ENCODE data around the gene PAK1.

PAK1 gene

GRCh38 chr11:77312107-77312506, 161.8 kb downstream of the PAK1 start:
- no peaks in the 10 kb centered on the region for H3K9me3 ChIP-seq
- no peaks in the 10 kb centered on the region for H3K27me3 ChIP-seq
- H3K4me3 ChIP-seq: no peak overlapping the region
- TF ChIP-seq CTCF (IDR thresholded peaks at IDR 0.05): no peak
- no peaks in the 10 kb centered on the region for H3K36me3 ChIP-seq
- DNase-seq: no peak
- H3K4me1 ChIP-seq: no peaks in the 10 kb centered on the region
- H3K27ac ChIP-seq: no peak overlapping the region
- intact Hi-C loops (cut with DNase I; ENCODE audit: low total_unique reads): no loop called here

- H3K4me3 ChIP-seq: no peak overlapping the region
- H3K9me3 ChIP-seq: no peaks in the 10 kb centered on the region
- no peak for DNase-seq
- H3K4me1 ChIP-seq: no peaks in the 10 kb centered on the region
- no peaks in the 10 kb centered on the region for H3K36me3 ChIP-seq
- no peak for TF ChIP-seq CTCF (IDR thresholded peaks at IDR 0.05)
- no peaks in the 10 kb centered on the region for H3K27me3 ChIP-seq
- intact Hi-C loops (cut with DNase I; ENCODE audit: low total_unique reads): no loop called here
- no peak overlapping the region for H3K27ac ChIP-seq
Measured at GRCh38 chr11:77311701-77312100, 162.2 kb downstream of the PAK1 start.

- H3K4me1 ChIP-seq: no peaks in the 10 kb centered on the region
- no peaks in the 10 kb centered on the region for H3K9me3 ChIP-seq
- no peak for DNase-seq
- no peak for TF ChIP-seq CTCF (IDR thresholded peaks at IDR 0.05)
- no peaks in the 10 kb centered on the region for H3K27me3 ChIP-seq
- intact Hi-C loops (cut with DNase I; ENCODE audit: low total_unique reads): no loop called here
- H3K27ac ChIP-seq: no peak overlapping the region
- H3K4me3 ChIP-seq: no peak overlapping the region
- no peaks in the 10 kb centered on the region for H3K36me3 ChIP-seq
Measured at GRCh38 chr11:77310721-77311120, 163.2 kb downstream of the PAK1 start.

- H3K4me3 ChIP-seq: no peak overlapping the region
- H3K27ac ChIP-seq: no peak overlapping the region
- intact Hi-C loops (cut with DNase I; ENCODE audit: low total_unique reads): no loop called here
- TF ChIP-seq CTCF (IDR thresholded peaks at IDR 0.05): no peak
- no peaks in the 10 kb centered on the region for H3K9me3 ChIP-seq
- no peaks in the 10 kb centered on the region for H3K36me3 ChIP-seq
- no peaks in the 10 kb centered on the region for H3K4me1 ChIP-seq
- no peak for DNase-seq
- no peaks in the 10 kb centered on the region for H3K27me3 ChIP-seq
Measured at GRCh38 chr11:77309401-77310085, 164.4 kb downstream of the PAK1 start.

GRCh38 chr11:77308838-77309237, 165.1 kb downstream of the PAK1 start:
- TF ChIP-seq CTCF (IDR thresholded peaks at IDR 0.05): no peak
- H3K36me3 ChIP-seq: no peaks in the 10 kb centered on the region

GRCh38 chr11:77303328-77303727, 170.6 kb downstream of the PAK1 start:
- no peaks in the 10 kb centered on the region for H3K4me1 ChIP-seq
- H3K27ac ChIP-seq: no peak overlapping the region
- no peak for TF ChIP-seq CTCF (IDR thresholded peaks at IDR 0.05)
- no peaks in the 10 kb centered on the region for H3K36me3 ChIP-seq
- H3K9me3 ChIP-seq: no peaks in the 10 kb centered on the region
- intact Hi-C loops (cut with DNase I; ENCODE audit: low total_unique reads): no loop called here
- no peak for DNase-seq
- H3K4me3 ChIP-seq: no peak overlapping the region
- no peaks in the 10 kb centered on the region for H3K27me3 ChIP-seq

More at GRCh38 chr11:77308838-77309237, 165.1 kb downstream of the PAK1 start:
- DNase-seq: no peak
- intact Hi-C loops (cut with DNase I; ENCODE audit: low total_unique reads): no loop called here
- no peak overlapping the region for H3K4me3 ChIP-seq
- no peaks in the 10 kb centered on the region for H3K9me3 ChIP-seq
- H3K27me3 ChIP-seq: no peaks in the 10 kb centered on the region
- H3K4me1 ChIP-seq: no peaks in the 10 kb centered on the region
- H3K27ac ChIP-seq: no peak overlapping the region
